Liver (tissue), 9 donors: Measurements from ENCODE around the gene ODC1. TPM values are rescaled to one million over a fixed set of nuclear protein-coding genes. Genes with fewer than 3 reads are reported as not detected.
A peak's percentile ranks its signal among the peaks of the same experiment; 100 is the strongest.

ENCODE experiments used
- DNase-seq: peaks from one replicate; pipeline ENCODE4 v3.0.0-alpha.2; 2017; ENCODE audit warnings: low spot score
- H3K27ac ChIP-seq, 2 donors: one replicate each; pipeline ENCODE4 v1.7.0; 2013; ENCODE audit warnings: inconsistent platforms in 2 of 2, low read length in 2 of 2, control low read depth in 1 of 2, low read depth in 1 of 2, mild to moderate bottlenecking in 1 of 2
- H3K27me3 ChIP-seq, 4 donors: one replicate each; pipeline versions ENCODE4 v1.6.1 to v1.7.0; 2013; ENCODE audit warnings: low read length in 3 of 4, inconsistent platforms in 1 of 4, mild to moderate bottlenecking in 1 of 4, moderate library complexity in 1 of 4; ENCODE audit not compliant: control insufficient read depth in 4 of 4, insufficient read depth in 4 of 4
- H3K36me3 ChIP-seq, 4 donors: one replicate each; pipeline versions ENCODE4 v1.6.1 to v1.7.0; 2013; ENCODE audit warnings: low read length in 3 of 4, mild to moderate bottlenecking in 3 of 4, low read depth in 1 of 4, moderate library complexity in 1 of 4; ENCODE audit not compliant: control insufficient read depth in 4 of 4, insufficient read depth in 3 of 4
- H3K4me1 ChIP-seq, 4 donors: one replicate each; pipeline versions ENCODE4 v1.6.1 to v1.7.0; 2013; ENCODE audit warnings: low read length in 3 of 4, mild to moderate bottlenecking in 3 of 4, moderate library complexity in 1 of 4; ENCODE audit not compliant: control insufficient read depth in 4 of 4, insufficient read depth in 4 of 4
- H3K4me3 ChIP-seq, 3 donors: one replicate each; pipeline versions ENCODE4 v1.6.1 to v1.7.0; 2013; ENCODE audit warnings: low read length in 3 of 3, control low read depth in 1 of 3, low read depth in 1 of 3, mild to moderate bottlenecking in 1 of 3
- H3K9ac ChIP-seq, 2 donors: one replicate each; pipeline ENCODE4 v1.7.0; 2013; ENCODE audit warnings: low read length in 2 of 2, mild to moderate bottlenecking in 2 of 2, moderate library complexity in 2 of 2, control low read depth in 1 of 2, low read depth in 1 of 2
- H3K9me3 ChIP-seq, 4 donors: one replicate each; pipeline versions ENCODE4 v1.6.1 to v1.7.0; 2013; ENCODE audit warnings: low read length in 3 of 4; ENCODE audit not compliant: control insufficient read depth in 4 of 4
- EGR1 ChIP-seq, 2 donors: IDR thresholded peaks; 2 replicates each; pipeline ENCODE4 v1.6.1; 2016 to 2018; ENCODE audit warnings: antibody characterized with exemption in 2 of 2, low read depth in 2 of 2
- FOXA1 ChIP-seq: IDR thresholded peaks from 2 replicates; pipeline ENCODE4 v1.6.1; 2016; ENCODE audit warnings: antibody characterized with exemption
- FOXA2 ChIP-seq: IDR thresholded peaks from 2 replicates; pipeline ENCODE4 v1.6.1; 2016; ENCODE audit warnings: antibody characterized with exemption
- GABPA ChIP-seq, 2 donors: IDR thresholded peaks in 1 of 2; conservative IDR thresholded peaks in 1 of 2; 2 replicates each; pipeline ENCODE4 v1.6.1; 2016; ENCODE audit warnings: antibody characterized with exemption in 2 of 2, mild to moderate bottlenecking in 1 of 2, moderate library complexity in 1 of 2
- HNF4A ChIP-seq, 2 donors: conservative IDR thresholded peaks; 2 replicates each; pipeline ENCODE4 v1.6.1; 2016; ENCODE audit warnings: antibody characterized with exemption in 2 of 2, mild to moderate bottlenecking in 2 of 2
- HNF4G ChIP-seq: IDR thresholded peaks from 2 replicates; pipeline ENCODE4 v1.6.1; 2016; ENCODE audit warnings: antibody characterized with exemption
- JUND ChIP-seq, 2 donors: IDR thresholded peaks; 2 replicates each; pipeline ENCODE4 v1.6.1; 2016; ENCODE audit warnings: antibody characterized with exemption in 2 of 2
- NR2F2 ChIP-seq: IDR thresholded peaks from 2 replicates; pipeline ENCODE4 v1.6.1; 2016; ENCODE audit warnings: antibody characterized with exemption
- RAD21 ChIP-seq, 2 donors: IDR thresholded peaks; 2 replicates each; pipeline ENCODE4 v1.6.1; 2016; ENCODE audit warnings: antibody characterized with exemption in 2 of 2, mild to moderate bottlenecking in 2 of 2
- RXRA ChIP-seq, 2 donors: IDR thresholded peaks; 2 replicates each; pipeline ENCODE4 v1.6.1; 2017 to 2018; ENCODE audit warnings: antibody characterized with exemption in 2 of 2, mild to moderate bottlenecking in 1 of 2
- SP1 ChIP-seq: IDR thresholded peaks from 2 replicates; pipeline ENCODE4 v1.6.1; 2018; ENCODE audit warnings: antibody characterized with exemption, mild to moderate bottlenecking
- TAF1 ChIP-seq: conservative IDR thresholded peaks from 2 replicates; pipeline ENCODE4 v1.6.1; 2016; ENCODE audit warnings: antibody characterized with exemption, mild to moderate bottlenecking
- YY1 ChIP-seq: IDR thresholded peaks from 2 replicates; pipeline ENCODE4 v1.6.1; 2016; ENCODE audit warnings: antibody characterized with exemption, mild to moderate bottlenecking
- WGBS: extraction: QIAGEN DNeasy Blood & Tissue Kit; methylation state at CpG from one replicate; pipeline ENCODE4 v1.1.7; 2013; 5-methylcytosine and 5-hydroxymethylcytosine counted together
- polyA plus RNA-seq, 2 donors: library from polyadenylated mRNA; stranded (reverse) in 1 of 2; unstranded in 1 of 2; fragments of 200-250 nt in 1 of 2; fragments of >200 nt in 1 of 2; fragmentation: Nextera tagmentation in 1 of 2; extraction: Ambion mirVana in 1 of 2; gene quantifications; one replicate each; pipeline versions ENCODE4 v1.2.1 to v1.2.3, GENCODE V29; 2013 to 2015
- total RNA-seq, 2 donors: library from RNA; depleted of rRNA; stranded (reverse); fragments of >200 nt; gene quantifications; one replicate each; pipeline ENCODE4 v1.2.3, GENCODE V29; 2014
- TF ChIP-seq, protein P1 (sequence below): fragments of 150-350 bp; IDR thresholded peaks from 2 replicates; pipeline ENCODE4 v1.5.1; 2017; ENCODE audit warnings: improper control_type of control experiment, low read depth, low read length; ENCODE audit not compliant: missing input control
- TF ChIP-seq, protein P2 (sequence below): IDR thresholded peaks from 2 replicates; pipeline ENCODE4 v1.6.1; 2016; ENCODE audit warnings: antibody characterized with exemption
- TF ChIP-seq, protein P3 (sequence below): IDR thresholded peaks from 2 replicates; pipeline ENCODE4 v1.6.1; 2016; ENCODE audit warnings: antibody characterized with exemption
- TF ChIP-seq, protein P4 (sequence below): IDR thresholded peaks from 2 replicates; pipeline ENCODE4 v1.6.1; 2016; ENCODE audit warnings: antibody characterized with exemption
- TF ChIP-seq, protein P5 (sequence below): IDR thresholded peaks from 2 replicates; pipeline ENCODE4 v1.6.1; 2016; ENCODE audit warnings: antibody characterized with exemption, mild to moderate bottlenecking
- donor health status: healthy.
- donor health status: healthy.
- donor health status: healthy.
- donor health status: healthy.
- donor health status: healthy.

Gene ODC1
- total and polyA plus RNA-seq, 4 donors: 8.3 to 75.8 (median 48.1) TPM

DNA sequence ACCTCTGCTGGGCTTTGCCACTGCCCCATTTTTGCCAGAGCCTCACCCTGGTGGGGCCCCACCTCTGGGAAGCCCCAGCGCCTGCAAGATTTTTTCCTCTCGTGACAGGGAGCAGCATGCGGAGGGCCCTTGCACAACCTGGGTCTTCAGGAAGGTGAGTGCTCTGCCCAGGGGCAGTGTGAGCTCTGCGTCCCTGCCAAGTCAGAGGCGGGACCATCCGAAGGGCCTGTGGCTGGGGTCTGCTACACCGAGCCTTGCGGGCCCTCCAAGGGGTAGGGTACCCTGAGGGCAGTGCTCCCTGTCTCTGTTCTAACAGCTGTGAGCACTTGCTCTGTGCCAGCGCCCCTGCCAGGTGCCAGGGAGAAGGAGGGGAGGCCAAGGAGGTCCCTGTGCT is 5.8 kb upstream of the ODC1 start (continued):
- TF ChIP-seq, protein P1, sequence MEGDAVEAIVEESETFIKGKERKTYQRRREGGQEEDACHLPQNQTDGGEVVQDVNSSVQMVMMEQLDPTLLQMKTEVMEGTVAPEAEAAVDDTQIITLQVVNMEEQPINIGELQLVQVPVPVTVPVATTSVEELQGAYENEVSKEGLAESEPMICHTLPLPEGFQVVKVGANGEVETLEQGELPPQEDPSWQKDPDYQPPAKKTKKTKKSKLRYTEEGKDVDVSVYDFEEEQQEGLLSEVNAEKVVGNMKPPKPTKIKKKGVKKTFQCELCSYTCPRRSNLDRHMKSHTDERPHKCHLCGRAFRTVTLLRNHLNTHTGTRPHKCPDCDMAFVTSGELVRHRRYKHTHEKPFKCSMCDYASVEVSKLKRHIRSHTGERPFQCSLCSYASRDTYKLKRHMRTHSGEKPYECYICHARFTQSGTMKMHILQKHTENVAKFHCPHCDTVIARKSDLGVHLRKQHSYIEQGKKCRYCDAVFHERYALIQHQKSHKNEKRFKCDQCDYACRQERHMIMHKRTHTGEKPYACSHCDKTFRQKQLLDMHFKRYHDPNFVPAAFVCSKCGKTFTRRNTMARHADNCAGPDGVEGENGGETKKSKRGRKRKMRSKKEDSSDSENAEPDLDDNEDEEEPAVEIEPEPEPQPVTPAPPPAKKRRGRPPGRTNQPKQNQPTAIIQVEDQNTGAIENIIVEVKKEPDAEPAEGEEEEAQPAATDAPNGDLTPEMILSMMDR: no peak
- TF ChIP-seq GABPA (IDR thresholded peaks at IDR 0.05 in 1 of 2, conservative IDR thresholded peaks at IDR 0.05 in 1 of 2): no peak

DNA sequence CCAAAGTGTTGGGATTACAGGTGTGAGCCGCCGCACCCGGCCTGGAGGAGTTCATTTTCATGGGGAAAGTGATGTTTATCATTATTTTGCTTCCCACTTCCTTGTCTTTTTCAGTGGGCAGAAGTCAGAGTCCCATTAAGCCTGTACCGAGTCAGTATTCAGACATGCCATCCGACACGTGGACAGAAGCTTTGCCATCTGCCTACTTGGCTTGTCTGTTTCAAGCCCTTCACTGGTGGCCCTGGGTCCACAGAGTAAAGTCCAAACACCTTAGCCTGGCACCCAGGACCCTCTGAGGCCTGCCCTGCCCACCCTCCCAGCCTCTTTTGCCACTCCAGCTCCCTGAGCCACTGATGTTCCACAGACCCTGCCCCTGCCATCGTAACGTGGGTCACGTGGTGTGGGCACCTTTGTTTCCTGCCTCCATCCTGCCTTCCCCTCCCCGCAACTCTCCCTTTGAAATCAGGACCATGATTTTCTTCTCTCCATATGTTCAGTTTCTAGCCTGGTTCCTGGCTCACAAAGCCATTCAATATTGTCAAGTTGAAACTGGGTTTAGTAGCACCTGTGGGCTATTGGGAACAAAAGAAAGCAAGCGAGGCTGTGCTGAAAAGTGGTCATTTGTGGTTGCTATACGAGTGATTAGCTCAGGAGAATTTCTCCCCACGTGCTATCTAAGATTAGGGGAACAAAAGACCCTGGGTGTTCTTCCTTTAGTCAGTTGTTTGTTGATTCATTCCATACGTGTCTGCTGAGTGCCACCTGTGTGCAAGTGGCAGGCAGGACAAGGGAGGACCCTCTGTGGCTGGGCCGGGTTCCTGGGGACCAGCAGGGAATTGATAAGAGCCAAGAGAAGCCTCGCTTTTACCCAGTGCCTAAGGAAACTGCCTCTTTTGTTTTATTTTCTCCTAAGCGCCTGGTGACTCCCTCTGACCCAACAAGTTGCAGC is 5.1 kb upstream of the ODC1 start:
- Histone ChIP-seq H3K4me3 (no peak overlapping the region), H3K4me1 (peaks cover 8 to 40% (median 28%) of the 10 kb centered on the region in 4 donors), H3K36me3 (no peaks in the 10 kb centered on the region), H3K27ac (peak overlapping the region in 1 of 2 donors; percentile 49), H3K27me3 (no peaks in the 10 kb centered on the region), H3K9ac (no peak overlapping the region), H3K9me3 (no peaks in the 10 kb centered on the region)
- WGBS: 89% methylated on average over 17 of the region's 17 CpGs
- TF ChIP-seq, protein P2, sequence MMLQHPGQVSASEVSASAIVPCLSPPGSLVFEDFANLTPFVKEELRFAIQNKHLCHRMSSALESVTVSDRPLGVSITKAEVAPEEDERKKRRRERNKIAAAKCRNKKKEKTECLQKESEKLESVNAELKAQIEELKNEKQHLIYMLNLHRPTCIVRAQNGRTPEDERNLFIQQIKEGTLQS: no peak
- TF ChIP-seq HNF4A (conservative IDR thresholded peaks at IDR 0.05) (no peak), NR2F2 (no peak), FOXA1 (no peak), SP1 (no peak), FOXA2 (no peak), RXRA (IDR thresholded peaks at IDR 0.05) (no peak), TAF1 (no peak), JUND (IDR thresholded peaks at IDR 0.05) (no peak), HNF4G (no peak), YY1 (no peak), RAD21 (IDR thresholded peaks at IDR 0.05) (no peak), GABPA (IDR thresholded peaks at IDR 0.05 in 1 of 2, conservative IDR thresholded peaks at IDR 0.05 in 1 of 2) (no peak), EGR1 (IDR thresholded peaks at IDR 0.05; ENCODE audit: low read depth in 2 of 2) (no peak)
- TF ChIP-seq, protein P1: no peak
- TF ChIP-seq, protein P3, sequence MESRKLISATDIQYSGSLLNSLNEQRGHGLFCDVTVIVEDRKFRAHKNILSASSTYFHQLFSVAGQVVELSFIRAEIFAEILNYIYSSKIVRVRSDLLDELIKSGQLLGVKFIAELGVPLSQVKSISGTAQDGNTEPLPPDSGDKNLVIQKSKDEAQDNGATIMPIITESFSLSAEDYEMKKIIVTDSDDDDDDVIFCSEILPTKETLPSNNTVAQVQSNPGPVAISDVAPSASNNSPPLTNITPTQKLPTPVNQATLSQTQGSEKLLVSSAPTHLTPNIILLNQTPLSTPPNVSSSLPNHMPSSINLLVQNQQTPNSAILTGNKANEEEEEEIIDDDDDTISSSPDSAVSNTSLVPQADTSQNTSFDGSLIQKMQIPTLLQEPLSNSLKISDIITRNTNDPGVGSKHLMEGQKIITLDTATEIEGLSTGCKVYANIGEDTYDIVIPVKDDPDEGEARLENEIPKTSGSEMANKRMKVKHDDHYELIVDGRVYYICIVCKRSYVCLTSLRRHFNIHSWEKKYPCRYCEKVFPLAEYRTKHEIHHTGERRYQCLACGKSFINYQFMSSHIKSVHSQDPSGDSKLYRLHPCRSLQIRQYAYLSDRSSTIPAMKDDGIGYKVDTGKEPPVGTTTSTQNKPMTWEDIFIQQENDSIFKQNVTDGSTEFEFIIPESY: no peak
- TF ChIP-seq, protein P4, sequence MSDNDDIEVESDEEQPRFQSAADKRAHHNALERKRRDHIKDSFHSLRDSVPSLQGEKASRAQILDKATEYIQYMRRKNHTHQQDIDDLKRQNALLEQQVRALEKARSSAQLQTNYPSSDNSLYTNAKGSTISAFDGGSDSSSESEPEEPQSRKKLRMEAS: no peak
- TF ChIP-seq, protein P5, sequence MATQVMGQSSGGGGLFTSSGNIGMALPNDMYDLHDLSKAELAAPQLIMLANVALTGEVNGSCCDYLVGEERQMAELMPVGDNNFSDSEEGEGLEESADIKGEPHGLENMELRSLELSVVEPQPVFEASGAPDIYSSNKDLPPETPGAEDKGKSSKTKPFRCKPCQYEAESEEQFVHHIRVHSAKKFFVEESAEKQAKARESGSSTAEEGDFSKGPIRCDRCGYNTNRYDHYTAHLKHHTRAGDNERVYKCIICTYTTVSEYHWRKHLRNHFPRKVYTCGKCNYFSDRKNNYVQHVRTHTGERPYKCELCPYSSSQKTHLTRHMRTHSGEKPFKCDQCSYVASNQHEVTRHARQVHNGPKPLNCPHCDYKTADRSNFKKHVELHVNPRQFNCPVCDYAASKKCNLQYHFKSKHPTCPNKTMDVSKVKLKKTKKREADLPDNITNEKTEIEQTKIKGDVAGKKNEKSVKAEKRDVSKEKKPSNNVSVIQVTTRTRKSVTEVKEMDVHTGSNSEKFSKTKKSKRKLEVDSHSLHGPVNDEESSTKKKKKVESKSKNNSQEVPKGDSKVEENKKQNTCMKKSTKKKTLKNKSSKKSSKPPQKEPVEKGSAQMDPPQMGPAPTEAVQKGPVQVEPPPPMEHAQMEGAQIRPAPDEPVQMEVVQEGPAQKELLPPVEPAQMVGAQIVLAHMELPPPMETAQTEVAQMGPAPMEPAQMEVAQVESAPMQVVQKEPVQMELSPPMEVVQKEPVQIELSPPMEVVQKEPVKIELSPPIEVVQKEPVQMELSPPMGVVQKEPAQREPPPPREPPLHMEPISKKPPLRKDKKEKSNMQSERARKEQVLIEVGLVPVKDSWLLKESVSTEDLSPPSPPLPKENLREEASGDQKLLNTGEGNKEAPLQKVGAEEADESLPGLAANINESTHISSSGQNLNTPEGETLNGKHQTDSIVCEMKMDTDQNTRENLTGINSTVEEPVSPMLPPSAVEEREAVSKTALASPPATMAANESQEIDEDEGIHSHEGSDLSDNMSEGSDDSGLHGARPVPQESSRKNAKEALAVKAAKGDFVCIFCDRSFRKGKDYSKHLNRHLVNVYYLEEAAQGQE: no peak
- DNase-seq: no peak
